A549 (cell line): Measurements from ENCODE around the gene SLC38A7. TPM values are rescaled to one million over a fixed set of nuclear protein-coding genes. Genes with fewer than 3 reads are reported as not detected.

Experiments used
- CHD2 ChIP-seq: fragments of 150-350 bp; IDR thresholded peaks from 2 replicates; pipeline ENCODE4 v1.6.1; 2014; ENCODE audit warnings: low read length; ENCODE audit not compliant: partially characterized antibody
- ELK1 ChIP-seq: fragments of 150-350 bp; IDR thresholded peaks from 2 replicates; pipeline ENCODE4 v1.6.1; 2014; ENCODE audit warnings: low read depth, mild to moderate bottlenecking, low read length
- FOSB ChIP-seq: fragments of 250-450 bp; sonication (Bioruptor Pico); IDR thresholded peaks from 2 replicates; pipeline ENCODE4 v1.5.0; 2020; ENCODE audit warnings: mild to moderate bottlenecking, moderate library complexity
- FOSL2 ChIP-seq, 2 experiments: fragments of 450-650 bp in 1 of 2; fragments of >200 bp in 1 of 2; sonication (Bioruptor Twin) in 1 of 2; formaldehyde crosslinking; IDR thresholded peaks; 2 replicates each; pipeline versions ENCODE4 v1.5.0 to v1.6.1; 2016 to 2020; ENCODE audit warnings: mild to moderate bottlenecking in 1 of 2, moderate library complexity in 1 of 2
- HES2 ChIP-seq: fragments of >200 bp; sonication (Bioruptor Twin); formaldehyde crosslinking; IDR thresholded peaks from 2 replicates; pipeline ENCODE4 v1.6.1; 2016
- HOXA7 ChIP-seq: fragments of 250-450 bp; sonication (Bioruptor Pico); IDR thresholded peaks from 2 replicates; pipeline ENCODE4 v1.5.0; 2020; ENCODE audit warnings: mild to moderate bottlenecking, moderate library complexity
- JUN ChIP-seq, 2 experiments: fragments of >200 bp; sonication (Bioruptor Twin); formaldehyde crosslinking; IDR thresholded peaks; 2 replicates in 1 of 2; 3 replicates in 1 of 2; pipeline ENCODE4 v1.6.1; 2016 to 2017
- KDM1A ChIP-seq: fragments of 200-600 bp; sonication (generic); IDR thresholded peaks from 2 replicates; pipeline ENCODE4 v1.6.1; 2016; ENCODE audit warnings: low read depth, mild to moderate bottlenecking
- KDM5A ChIP-seq: fragments of 200-600 bp; sonication (generic); IDR thresholded peaks from 2 replicates; pipeline ENCODE4 v1.6.1; 2016; ENCODE audit warnings: antibody characterized with exemption, mild to moderate bottlenecking
- MAZ ChIP-seq: fragments of 150-350 bp; IDR thresholded peaks from 2 replicates; pipeline ENCODE4 v1.6.1; 2014; ENCODE audit warnings: antibody characterized with exemption, low read depth, low read length, borderline replicate concordance
- PHF8 ChIP-seq: fragments of 200-600 bp; sonication (generic); IDR thresholded peaks from 2 replicates; pipeline ENCODE4 v1.6.1; 2016; ENCODE audit warnings: low read depth, mild to moderate bottlenecking, antibody characterized with exemption, moderate library complexity, borderline replicate concordance
- RARB ChIP-seq: fragments of 250-450 bp; sonication (Bioruptor Pico); IDR thresholded peaks from 2 replicates; pipeline ENCODE4 v1.8.0; 2021; ENCODE audit warnings: mild to moderate bottlenecking, moderate library complexity
- SMC3 ChIP-seq: fragments of >200 bp; sonication (Bioruptor Twin); formaldehyde crosslinking; IDR thresholded peaks from 3 replicates; pipeline ENCODE4 v1.6.1; 2018; ENCODE audit warnings: inconsistent platforms
- TP53 ChIP-seq: fragments of 250-450 bp; sonication (Bioruptor Pico); IDR thresholded peaks from 2 replicates; pipeline ENCODE4 v1.5.0; 2021; ENCODE audit warnings: mild to moderate bottlenecking, moderate library complexity
- USF2 ChIP-seq: fragments of 450-650 bp; IDR thresholded peaks from 2 replicates; pipeline ENCODE4 v1.6.1; 2014; ENCODE audit warnings: antibody characterized with exemption
- polyA plus RNA-seq, 4 experiments: library from polyadenylated mRNA; depleted of rRNA in 3 of 4; stranded (reverse); fragments of >200 nt; fragmentation: RNase III in 1 of 4; extraction: RNeasy Plus Mini Kit Qiagen cat#74134 plus additional on column Dnase treatment in 1 of 4; gene quantifications; 2 replicates in 3 of 4; 3 replicates in 1 of 4; pipeline ENCODE4 v1.2.3, GENCODE V29; 2011 to 2017
- TF ChIP-seq, protein P1 (sequence below): fragments of 250-450 bp; sonication (Bioruptor Pico); IDR thresholded peaks from 2 replicates; pipeline ENCODE4 v1.5.0; 2021; ENCODE audit warnings: mild to moderate bottlenecking, moderate library complexity, borderline replicate concordance
- TF ChIP-seq, protein P2 (sequence below): fragments of >200 bp; sonication (Bioruptor Twin); formaldehyde crosslinking; IDR thresholded peaks from 3 replicates; pipeline ENCODE4 v1.6.1; 2016
- TF ChIP-seq, protein P3 (sequence below): IDR thresholded peaks from 2 replicates; pipeline ENCODE4 v1.6.1; 2012; ENCODE audit warnings: low read depth, borderline replicate concordance
- TF ChIP-seq, protein P4 (sequence below): IDR thresholded peaks from 2 replicates; pipeline ENCODE4 v1.6.1; 2012

The SLC38A7 gene
- polyA plus RNA-seq, 2 of the 4 experiments (the other 2 are of a cell fraction) = 8.4 to 19.9 TPM

DNA sequence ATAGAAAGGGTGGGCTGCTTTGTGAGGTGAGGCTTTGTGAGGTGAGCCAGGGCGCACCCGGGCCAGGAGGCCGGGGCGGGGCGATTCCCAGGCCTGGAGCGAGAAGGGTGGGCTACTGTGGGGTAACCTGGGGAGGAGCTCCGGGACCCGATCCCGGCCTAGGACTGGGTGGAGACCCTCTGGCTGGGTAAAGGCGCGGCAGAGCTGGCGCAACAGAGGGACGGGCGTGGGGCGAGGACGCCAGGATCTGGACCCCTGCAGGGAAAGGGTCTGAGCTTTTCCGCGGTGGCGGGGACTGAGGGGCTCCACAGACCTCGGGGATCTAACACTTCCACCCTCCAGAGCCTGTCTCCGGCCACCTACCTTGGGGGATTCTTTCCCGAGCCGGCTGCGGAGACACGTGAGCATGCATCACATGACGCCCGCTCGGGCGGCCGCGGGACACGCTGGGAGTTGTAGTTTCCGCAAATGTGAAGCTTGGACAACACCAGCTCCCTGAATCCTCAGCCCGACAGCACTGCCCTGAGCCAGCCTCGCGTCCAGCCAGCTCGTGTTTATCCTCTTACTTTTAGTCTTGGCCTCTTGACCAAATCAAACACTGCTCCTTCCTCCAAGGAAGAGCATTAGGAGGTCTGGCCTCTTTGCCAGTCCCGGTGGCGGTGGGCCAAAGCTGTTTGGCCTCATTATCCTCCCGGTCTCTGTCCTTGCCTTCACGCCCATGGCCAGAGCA lies at the start of gene SLC38A7 (continued):
- TF ChIP-seq, protein P1, sequence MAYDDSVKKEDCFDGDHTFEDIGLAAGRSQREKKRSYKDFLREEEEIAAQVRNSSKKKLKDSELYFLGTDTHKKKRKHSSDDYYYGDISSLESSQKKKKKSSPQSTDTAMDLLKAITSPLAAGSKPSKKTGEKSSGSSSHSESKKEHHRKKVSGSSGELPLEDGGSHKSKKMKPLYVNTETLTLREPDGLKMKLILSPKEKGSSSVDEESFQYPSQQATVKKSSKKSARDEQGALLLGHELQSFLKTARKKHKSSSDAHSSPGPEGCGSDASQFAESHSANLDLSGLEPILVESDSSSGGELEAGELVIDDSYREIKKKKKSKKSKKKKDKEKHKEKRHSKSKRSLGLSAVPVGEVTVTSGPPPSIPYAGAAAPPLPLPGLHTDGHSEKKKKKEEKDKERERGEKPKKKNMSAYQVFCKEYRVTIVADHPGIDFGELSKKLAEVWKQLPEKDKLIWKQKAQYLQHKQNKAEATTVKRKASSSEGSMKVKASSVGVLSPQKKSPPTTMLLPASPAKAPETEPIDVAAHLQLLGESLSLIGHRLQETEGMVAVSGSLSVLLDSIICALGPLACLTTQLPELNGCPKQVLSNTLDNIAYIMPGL = no peak
- TF ChIP-seq FOSL2 (IDR thresholded peaks at IDR 0.05) (no peak), FOSL2 (CRISPR knock-in tag; IDR thresholded peaks at IDR 0.05) (no peak), JUN (IDR thresholded peaks at IDR 0.05) (peak in 1 of 2 experiments; percentile 79; a peak in 3 of 5 replicates), HES2 (no peak), PHF8 (peak; percentile 62), KDM1A (no peak), RARB (no peak), MAZ (no peak), USF2 (peak; percentile 99), CHD2 (no peak), SMC3 (no peak), FOSB (no peak), KDM5A (peak; percentile 78), HOXA7 (CRISPR knock-in tag) (no peak), TP53 (CRISPR knock-in tag) (0 out of 2 replicates have a peak, but pooled peaks have one; percentile 37), ELK1 (no peak)
- TF ChIP-seq, protein P2, sequence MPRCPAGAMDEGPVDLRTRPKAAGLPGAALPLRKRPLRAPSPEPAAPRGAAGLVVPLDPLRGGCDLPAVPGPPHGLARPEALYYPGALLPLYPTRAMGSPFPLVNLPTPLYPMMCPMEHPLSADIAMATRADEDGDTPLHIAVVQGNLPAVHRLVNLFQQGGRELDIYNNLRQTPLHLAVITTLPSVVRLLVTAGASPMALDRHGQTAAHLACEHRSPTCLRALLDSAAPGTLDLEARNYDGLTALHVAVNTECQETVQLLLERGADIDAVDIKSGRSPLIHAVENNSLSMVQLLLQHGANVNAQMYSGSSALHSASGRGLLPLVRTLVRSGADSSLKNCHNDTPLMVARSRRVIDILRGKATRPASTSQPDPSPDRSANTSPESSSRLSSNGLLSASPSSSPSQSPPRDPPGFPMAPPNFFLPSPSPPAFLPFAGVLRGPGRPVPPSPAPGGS = no peak
- TF ChIP-seq, protein P3, sequence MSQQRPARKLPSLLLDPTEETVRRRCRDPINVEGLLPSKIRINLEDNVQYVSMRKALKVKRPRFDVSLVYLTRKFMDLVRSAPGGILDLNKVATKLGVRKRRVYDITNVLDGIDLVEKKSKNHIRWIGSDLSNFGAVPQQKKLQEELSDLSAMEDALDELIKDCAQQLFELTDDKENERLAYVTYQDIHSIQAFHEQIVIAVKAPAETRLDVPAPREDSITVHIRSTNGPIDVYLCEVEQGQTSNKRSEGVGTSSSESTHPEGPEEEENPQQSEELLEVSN = no peak
- TF ChIP-seq, protein P4, sequence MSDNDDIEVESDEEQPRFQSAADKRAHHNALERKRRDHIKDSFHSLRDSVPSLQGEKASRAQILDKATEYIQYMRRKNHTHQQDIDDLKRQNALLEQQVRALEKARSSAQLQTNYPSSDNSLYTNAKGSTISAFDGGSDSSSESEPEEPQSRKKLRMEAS = peak; percentile 75
